K562 (cell line): ENCODE measurements around the gene KCNQ4. TPM values are rescaled to one million over a fixed set of nuclear protein-coding genes. Genes with fewer than 3 reads are reported as not detected.
A peak's percentile ranks its signal among the peaks of the same experiment; 100 is the strongest.

Experiments
- DNMT1 ChIP-seq: fragments of 450-650 bp; IDR thresholded peaks from 2 replicates; pipeline ENCODE4 v1.6.1; 2016; ENCODE audit warnings: antibody characterized with exemption, mild to moderate bottlenecking
- ERF ChIP-seq: fragments of 450-650 bp; formaldehyde crosslinking; IDR thresholded peaks from 2 replicates; pipeline ENCODE4 v1.4.0; 2020; ENCODE audit warnings: mild to moderate bottlenecking, mixed read lengths
- KAT7 ChIP-seq: sonication (generic); formaldehyde crosslinking; IDR thresholded peaks from 2 replicates; pipeline ENCODE4 v1.8.0; 2022; ENCODE audit warnings: missing genetic modification reagents, mild to moderate bottlenecking, borderline replicate concordance
- MCM5 ChIP-seq: fragments of 450-650 bp; IDR thresholded peaks from 2 replicates; pipeline ENCODE4 v1.6.1; 2016; ENCODE audit warnings: low read depth
- MLX ChIP-seq, 2 experiments: fragments of 450-650 bp in 1 of 2; sonication (generic) in 1 of 2; formaldehyde crosslinking; conservative IDR thresholded peaks; 2 replicates each; pipeline versions ENCODE4 v1.4.0 to v1.8.1; 2020 to 2022; ENCODE audit warnings: mild to moderate bottlenecking in 1 of 2, missing genetic modification reagents in 1 of 2
- MXD1 ChIP-seq: fragments of 250-450 bp; sonication (Bioruptor Pico); IDR thresholded peaks from 2 replicates; pipeline ENCODE4 v1.8.0; 2021; ENCODE audit warnings: borderline replicate concordance, mild to moderate bottlenecking, moderate library complexity; ENCODE audit not compliant: poor library complexity, severe bottlenecking
- RFX7 ChIP-seq: fragments of 250-450 bp; sonication (Bioruptor Pico); IDR thresholded peaks from 2 replicates; pipeline ENCODE4 v1.5.1; 2021; ENCODE audit warnings: mild to moderate bottlenecking
- SUPT5H ChIP-seq: fragments of 450-650 bp; IDR thresholded peaks from 2 replicates; pipeline ENCODE4 v1.6.1; 2016
- ZBTB5 ChIP-seq: fragments of 450-650 bp; IDR thresholded peaks from 2 replicates; pipeline ENCODE4 v1.6.1; 2017; ENCODE audit warnings: antibody characterized with exemption
- polyA plus RNA-seq, 8 experiments: library from polyadenylated mRNA; depleted of rRNA in 4 of 8; stranded (reverse) in 5 of 8; unstranded in 3 of 8; fragments of >200 nt; fragmentation: Nextera tagmentation in 2 of 8; fragmentation: Illumina TruSeq in 1 of 8; extraction: Ambion mirVana in 2 of 8; extraction: Trizol in 1 of 8; gene quantifications; 2 replicates each; pipeline versions ENCODE4 v1.2.1 to v1.2.3, GENCODE V29; 2011 to 2014; ENCODE audit warnings: inconsistent platforms in 1 of 8, missing spikeins in 1 of 8
- total RNA-seq, 7 experiments: library from RNA; depleted of rRNA in 6 of 7; stranded (reverse); fragments of >200 nt in 6 of 7; fragmentation: Illumina TruSeq in 2 of 7; extraction: Trizol in 2 of 7; gene quantifications; 2 replicates each; pipeline versions ENCODE4 v1.2.1 to v1.2.3, GENCODE V29; 2011 to 2021; ENCODE audit warnings: low replicate concordance in 1 of 7
- TF ChIP-seq, protein P1 (sequence below): fragments of 250-450 bp; sonication (Bioruptor Pico); IDR thresholded peaks from 2 replicates; pipeline ENCODE4 v1.4.0; 2020; ENCODE audit warnings: mild to moderate bottlenecking, moderate library complexity, borderline replicate concordance
- TF ChIP-seq, protein P2 (sequence below): sonication (generic); formaldehyde crosslinking; IDR thresholded peaks from 2 replicates; pipeline ENCODE4 v1.9.0; 2022; ENCODE audit warnings: mild to moderate bottlenecking, missing genetic modification reagents
- TF ChIP-seq, protein P3 (sequence below): fragments of 250-450 bp; sonication (Bioruptor Pico); IDR thresholded peaks from 2 replicates; pipeline ENCODE4 v1.5.0; 2020; ENCODE audit warnings: mild to moderate bottlenecking, borderline replicate concordance
- TF ChIP-seq, protein P4 (sequence below), 2 experiments: fragments of 200-800 bp in 1 of 2; sonication (Bioruptor generic) in 1 of 2; sonication (generic) in 1 of 2; formaldehyde crosslinking in 1 of 2; IDR thresholded peaks in 1 of 2; conservative IDR thresholded peaks in 1 of 2; 2 replicates each; pipeline versions ENCODE4 v1.5.0 to v1.6.1; 2016 to 2020; ENCODE audit warnings: missing compliant biosample characterization in 1 of 2, missing genetic modification characterization in 1 of 2, missing genetic modification reagents in 1 of 2

KCNQ4 gene
- total and polyA plus RNA-seq, 9 of the 15 experiments (the other 6 are each of a cell fraction or from before 2014, with no cell fraction given), result 0.07 to 4.1 (median 0.79) TPM

DNA sequence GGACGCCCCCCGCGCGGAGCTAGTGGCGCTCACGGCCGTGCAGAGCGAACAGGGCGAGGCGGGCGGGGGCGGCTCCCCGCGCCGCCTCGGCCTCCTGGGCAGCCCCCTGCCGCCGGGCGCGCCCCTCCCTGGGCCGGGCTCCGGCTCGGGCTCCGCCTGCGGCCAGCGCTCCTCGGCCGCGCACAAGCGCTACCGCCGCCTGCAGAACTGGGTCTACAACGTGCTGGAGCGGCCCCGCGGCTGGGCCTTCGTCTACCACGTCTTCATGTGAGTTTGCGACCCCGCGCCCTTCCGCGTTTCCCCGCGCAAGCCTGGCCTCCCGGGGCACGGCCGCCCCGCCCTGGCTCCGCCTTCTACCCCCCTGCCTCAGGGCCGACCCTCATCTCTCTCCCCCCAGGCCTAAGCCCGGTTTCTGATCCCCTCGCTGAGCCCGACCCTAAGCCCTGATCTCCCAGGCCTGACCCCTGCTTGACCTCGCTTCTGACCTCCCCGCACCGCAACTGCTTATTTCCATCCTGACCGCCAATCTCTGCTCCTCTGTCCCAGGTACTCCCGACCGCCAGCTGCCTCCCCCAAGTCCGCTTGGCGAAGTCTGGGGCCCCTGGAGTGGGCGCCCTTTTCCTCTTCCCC is 669 bp downstream of the KCNQ4 start (continued):
- TF ChIP-seq ZBTB5, result no peak
- no peak for TF ChIP-seq DNMT1
- TF ChIP-seq MCM5, result no peak
- TF ChIP-seq MLX (CRISPR knock-in tag; conservative IDR thresholded peaks at IDR 0.05), result no peak
- no peak for TF ChIP-seq KAT7
- TF ChIP-seq MXD1 (CRISPR knock-in tag), result no peak
- TF ChIP-seq, protein P1, sequence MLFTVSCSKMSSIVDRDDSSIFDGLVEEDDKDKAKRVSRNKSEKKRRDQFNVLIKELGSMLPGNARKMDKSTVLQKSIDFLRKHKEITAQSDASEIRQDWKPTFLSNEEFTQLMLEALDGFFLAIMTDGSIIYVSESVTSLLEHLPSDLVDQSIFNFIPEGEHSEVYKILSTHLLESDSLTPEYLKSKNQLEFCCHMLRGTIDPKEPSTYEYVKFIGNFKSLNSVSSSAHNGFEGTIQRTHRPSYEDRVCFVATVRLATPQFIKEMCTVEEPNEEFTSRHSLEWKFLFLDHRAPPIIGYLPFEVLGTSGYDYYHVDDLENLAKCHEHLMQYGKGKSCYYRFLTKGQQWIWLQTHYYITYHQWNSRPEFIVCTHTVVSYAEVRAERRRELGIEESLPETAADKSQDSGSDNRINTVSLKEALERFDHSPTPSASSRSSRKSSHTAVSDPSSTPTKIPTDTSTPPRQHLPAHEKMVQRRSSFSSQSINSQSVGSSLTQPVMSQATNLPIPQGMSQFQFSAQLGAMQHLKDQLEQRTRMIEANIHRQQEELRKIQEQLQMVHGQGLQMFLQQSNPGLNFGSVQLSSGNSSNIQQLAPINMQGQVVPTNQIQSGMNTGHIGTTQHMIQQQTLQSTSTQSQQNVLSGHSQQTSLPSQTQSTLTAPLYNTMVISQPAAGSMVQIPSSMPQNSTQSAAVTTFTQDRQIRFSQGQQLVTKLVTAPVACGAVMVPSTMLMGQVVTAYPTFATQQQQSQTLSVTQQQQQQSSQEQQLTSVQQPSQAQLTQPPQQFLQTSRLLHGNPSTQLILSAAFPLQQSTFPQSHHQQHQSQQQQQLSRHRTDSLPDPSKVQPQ (CRISPR knock-in tag), result no peak
- TF ChIP-seq, protein P2, sequence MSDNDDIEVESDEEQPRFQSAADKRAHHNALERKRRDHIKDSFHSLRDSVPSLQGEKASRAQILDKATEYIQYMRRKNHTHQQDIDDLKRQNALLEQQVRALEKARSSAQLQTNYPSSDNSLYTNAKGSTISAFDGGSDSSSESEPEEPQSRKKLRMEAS (CRISPR knock-in tag), result peak; percentile 44
- TF ChIP-seq SUPT5H, result no peak
- no peak for TF ChIP-seq RFX7
- TF ChIP-seq ERF (CRISPR knock-in tag), result 0 out of 2 replicates have a peak, but pooled peaks have one; percentile 21
- TF ChIP-seq, protein P3, sequence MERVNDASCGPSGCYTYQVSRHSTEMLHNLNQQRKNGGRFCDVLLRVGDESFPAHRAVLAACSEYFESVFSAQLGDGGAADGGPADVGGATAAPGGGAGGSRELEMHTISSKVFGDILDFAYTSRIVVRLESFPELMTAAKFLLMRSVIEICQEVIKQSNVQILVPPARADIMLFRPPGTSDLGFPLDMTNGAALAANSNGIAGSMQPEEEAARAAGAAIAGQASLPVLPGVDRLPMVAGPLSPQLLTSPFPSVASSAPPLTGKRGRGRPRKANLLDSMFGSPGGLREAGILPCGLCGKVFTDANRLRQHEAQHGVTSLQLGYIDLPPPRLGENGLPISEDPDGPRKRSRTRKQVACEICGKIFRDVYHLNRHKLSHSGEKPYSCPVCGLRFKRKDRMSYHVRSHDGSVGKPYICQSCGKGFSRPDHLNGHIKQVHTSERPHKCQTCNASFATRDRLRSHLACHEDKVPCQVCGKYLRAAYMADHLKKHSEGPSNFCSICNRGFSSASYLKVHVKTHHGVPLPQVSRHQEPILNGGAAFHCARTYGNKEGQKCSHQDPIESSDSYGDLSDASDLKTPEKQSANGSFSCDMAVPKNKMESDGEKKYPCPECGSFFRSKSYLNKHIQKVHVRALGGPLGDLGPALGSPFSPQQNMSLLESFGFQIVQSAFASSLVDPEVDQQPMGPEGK (CRISPR knock-in tag), result no peak
- TF ChIP-seq, protein P4, sequence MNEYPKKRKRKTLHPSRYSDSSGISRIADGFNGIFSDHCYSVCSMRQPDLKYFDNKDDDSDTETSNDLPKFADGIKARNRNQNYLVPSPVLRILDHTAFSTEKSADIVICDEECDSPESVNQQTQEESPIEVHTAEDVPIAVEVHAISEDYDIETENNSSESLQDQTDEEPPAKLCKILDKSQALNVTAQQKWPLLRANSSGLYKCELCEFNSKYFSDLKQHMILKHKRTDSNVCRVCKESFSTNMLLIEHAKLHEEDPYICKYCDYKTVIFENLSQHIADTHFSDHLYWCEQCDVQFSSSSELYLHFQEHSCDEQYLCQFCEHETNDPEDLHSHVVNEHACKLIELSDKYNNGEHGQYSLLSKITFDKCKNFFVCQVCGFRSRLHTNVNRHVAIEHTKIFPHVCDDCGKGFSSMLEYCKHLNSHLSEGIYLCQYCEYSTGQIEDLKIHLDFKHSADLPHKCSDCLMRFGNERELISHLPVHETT (CRISPR knock-in tag; conservative IDR thresholded peaks at IDR 0.05 in 1 of 2, IDR thresholded peaks at IDR 0.05 in 1 of 2), result no peak
